CD4-positive, alpha-beta T cell treated with Interleukin-17A for 4 hours (primary cell): ENCODE measurements around the gene CLRN1.

Experiments
- DNase-seq: peaks from one replicate; pipeline ENCODE4 v3.0.0-alpha.2; 2020; ENCODE audit warnings: mixed read lengths

The CLRN1 gene

GRCh38 chr3:150917951-150918350 is 54.6 kb downstream of the CLRN1 start:
- no peak for DNase-seq

- DNase-seq, result no peak
These were observed 59.2 kb downstream of the CLRN1 start for GRCh38 chr3:150913133-150913922.

GRCh38 chr3:150912501-150912900 is 60.0 kb downstream of the CLRN1 start:
- no peak for DNase-seq

DNA sequence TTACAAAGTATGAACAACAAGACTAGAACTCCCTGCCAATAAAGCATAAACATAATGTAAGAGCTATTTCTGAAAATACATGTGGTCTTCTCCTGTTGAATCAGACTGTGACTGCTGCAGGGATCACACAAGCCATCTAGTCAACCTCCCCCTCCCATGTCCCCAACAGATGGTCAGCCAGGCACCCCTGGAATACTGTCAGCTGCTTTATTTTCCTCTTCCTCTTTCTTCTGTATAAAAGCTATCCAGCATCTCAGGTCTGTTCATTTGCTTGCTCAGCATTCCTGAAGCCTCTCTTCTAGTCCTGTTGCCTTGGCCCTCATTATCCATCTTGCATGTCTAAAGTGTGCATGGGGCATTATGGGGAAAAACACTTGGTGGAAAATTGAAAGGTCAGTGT is 60.8 kb downstream of the CLRN1 start:
- no peak for DNase-seq

DNA sequence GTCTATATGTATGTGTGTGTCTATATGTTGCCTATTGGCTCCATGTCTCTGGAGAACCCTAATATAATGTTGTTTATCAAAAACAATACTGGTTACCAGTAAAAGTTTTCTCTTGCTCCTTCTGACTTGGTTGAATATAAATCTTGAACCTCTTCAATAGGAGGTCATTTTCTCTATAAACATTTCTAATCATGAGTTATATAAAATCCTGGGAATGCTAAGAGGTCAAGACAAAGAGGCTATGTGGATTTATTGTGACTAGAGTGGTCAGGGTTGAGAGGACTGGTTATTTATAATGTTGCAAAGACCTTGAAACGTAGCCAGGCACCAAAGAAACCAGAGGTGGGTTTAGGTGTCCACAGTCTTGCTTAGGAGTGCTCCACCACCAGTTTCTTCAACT is 66.1 kb downstream of the CLRN1 start:
- DNase-seq, result no peak

DNA sequence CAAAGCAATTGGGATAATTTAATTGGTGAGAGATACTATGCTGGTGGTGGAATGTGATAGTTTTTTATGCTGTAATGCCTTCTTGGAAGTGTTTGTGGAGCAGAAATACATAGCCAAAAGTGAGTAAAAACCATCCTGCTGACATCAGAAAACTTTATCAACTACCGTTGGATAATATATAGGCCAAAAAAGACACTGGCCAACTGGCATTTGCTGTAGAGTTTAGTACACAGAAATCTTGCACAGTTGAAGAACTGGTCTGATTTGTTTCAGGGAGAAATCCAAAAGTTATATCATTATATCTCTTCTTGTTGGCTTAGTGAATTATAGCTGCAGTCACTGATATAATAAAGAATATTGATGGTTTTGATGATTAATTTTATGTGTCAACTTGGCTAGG is 66.8 kb downstream of the CLRN1 start:
- DNase-seq, result no peak

DNA sequence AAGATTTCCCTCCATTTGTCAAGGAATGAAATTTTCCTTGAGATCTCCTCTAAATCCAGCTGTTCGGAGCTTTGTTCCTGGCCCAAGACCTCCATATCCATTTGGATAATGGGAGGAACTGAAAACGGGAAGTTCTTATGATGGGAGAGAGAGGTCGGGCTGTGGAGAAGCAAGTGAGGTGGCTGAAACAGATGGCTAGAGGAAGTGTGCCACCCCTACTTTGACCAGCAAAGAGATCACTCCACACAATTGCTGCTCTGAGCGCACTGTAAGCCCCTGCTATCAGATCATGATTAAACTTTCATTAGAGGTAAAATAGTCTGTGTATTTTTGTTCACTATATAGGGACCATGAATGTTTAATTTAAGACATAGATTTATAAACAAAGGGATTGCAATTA is 67.2 kb downstream of the CLRN1 start, which contains the start of gene MINDY4B:
Gene MINDY4B, minus strand, starts transcription at position 101 of the 400 bp plus-strand sequence. Its CDS starts 0 bp downstream, at position 101.
- DNase-seq, result no peak

DNA sequence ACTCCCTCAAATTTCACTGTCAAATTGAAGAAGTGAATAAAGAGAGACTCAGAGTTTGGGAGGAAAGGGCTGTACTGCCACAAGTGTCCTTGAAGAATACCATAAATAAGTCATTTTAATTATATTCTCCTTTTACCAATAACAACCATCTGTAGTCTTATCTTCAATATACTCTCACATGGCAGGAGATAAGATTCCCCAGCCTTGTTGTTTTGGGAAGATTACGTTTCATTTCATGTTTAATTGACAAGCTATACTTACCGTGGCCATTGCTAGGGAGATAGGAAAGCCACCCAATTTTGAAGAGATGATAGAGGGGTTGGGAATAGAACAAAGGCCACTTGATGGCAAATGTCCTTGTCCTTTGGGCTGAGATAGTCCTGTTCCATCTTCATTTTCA is 69.5 kb downstream of the CLRN1 start:
- no peak for DNase-seq

DNA sequence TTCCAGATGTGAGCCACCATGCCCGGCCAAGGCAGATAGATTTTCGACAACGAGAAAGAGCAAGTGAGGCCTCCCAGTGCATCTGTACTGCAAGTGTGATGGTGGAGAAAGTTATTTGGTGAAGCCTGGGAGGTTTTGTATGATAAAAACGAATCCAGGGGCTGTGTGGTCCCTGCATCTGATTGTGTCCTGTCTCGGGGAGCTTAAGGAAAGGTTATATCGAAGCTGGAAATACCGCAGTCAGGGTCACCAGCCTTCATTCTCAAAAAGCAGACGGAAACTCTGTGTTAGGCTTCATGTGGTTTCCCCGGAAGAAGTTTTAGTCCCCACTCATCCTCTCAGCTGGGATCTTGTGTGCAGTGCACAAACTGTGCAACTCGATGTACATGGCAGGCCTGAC is 70.7 kb downstream of the CLRN1 start:
- DNase-seq, result no peak

- no peak for DNase-seq
These were observed 73.4 kb downstream of the CLRN1 start for GRCh38 chr3:150899141-150899540.

- DNase-seq, result no peak
These were observed 74.3 kb downstream of the CLRN1 start for GRCh38 chr3:150898046-150898754.

- DNase-seq, result no peak
These were observed 74.9 kb downstream of the CLRN1 start for GRCh38 chr3:150897592-150897991.

DNA sequence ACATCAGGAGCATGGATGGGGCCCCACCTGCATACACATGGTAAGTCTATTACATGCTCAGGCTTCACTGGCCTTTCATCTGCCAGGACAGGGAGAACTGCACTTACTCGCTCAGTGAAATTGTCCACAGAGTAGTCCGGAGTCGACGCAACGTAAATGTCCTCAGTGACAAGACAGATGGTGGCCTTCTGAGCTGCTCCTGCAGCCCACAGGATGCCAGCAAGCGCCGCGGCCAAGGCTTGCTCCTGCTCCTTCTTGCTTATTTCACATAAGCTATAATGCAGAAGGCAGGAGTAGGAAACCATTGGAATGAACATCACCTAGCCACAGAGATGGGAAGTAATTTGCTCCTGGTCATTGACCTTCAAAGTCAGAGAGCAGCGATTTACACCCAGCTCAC is 81.7 kb downstream of the CLRN1 start:
- DNase-seq, result no peak

GRCh38 chr3:150890295-150890694 is 82.2 kb downstream of the CLRN1 start:
- DNase-seq, result no peak

- no peak for DNase-seq
These were observed 83.4 kb downstream of the CLRN1 start for GRCh38 chr3:150889106-150889505.

DNA sequence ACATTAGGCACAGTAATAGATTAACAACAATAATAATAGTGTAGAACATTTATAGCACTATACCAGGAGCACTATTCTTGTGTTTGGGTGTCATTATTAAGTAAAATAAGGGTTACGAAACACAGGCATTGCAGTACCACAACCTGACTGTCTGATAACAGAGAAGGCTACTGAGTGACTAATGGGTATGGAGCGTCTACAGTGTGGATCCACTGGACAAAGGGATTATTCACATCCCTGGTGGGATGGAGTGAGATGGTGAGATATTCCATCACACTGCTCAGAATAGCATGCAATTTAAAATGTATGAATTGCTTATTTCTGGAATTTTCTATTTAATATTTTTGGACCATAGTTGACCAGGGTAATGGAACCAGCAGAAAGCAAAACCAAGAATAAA is 85.5 kb downstream of the CLRN1 start:
- no peak for DNase-seq

- DNase-seq, result no peak
These were observed 87.0 kb downstream of the CLRN1 start for GRCh38 chr3:150885535-150885934.

DNA sequence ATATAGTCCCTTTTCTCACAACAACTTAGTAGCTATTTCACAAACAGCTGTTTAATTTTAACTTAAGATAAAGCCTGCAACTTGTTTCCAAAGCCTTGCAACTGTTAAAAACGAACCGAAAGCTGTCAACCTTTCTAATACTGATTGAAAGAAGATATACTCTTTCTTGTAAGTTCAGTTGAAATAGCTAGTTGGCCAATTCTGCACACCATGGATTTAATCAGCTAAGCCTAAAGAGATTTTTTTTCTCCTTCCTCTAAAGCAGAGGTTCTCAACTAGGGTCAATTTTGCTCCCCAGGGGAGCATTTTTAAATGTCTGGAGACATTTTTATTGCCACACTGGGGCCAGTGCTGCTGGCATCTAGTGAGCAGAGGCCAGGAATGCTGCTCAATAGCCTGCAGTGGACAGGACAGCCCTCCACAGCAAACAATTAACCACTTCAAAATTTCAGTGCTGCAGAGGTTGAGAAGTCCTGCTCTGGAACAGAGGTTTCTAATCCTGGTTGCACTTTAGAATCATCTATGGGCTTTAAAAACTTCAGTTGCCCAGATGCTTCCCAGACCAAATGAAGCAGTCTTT is 93.4 kb downstream of the CLRN1 start:
- DNase-seq, result no peak

GRCh38 chr3:150878290-150878689 is 94.2 kb downstream of the CLRN1 start:
- no peak for DNase-seq

- no peak for DNase-seq
These were observed 95.2 kb downstream of the CLRN1 start for GRCh38 chr3:150877303-150877702.

- DNase-seq, result no peak
These were observed 95.8 kb downstream of the CLRN1 start for GRCh38 chr3:150876611-150877265.
